ENCODE results near the gene STIP1. TPM values are rescaled to one million over a fixed set of nuclear protein-coding genes. Genes with fewer than 3 reads are reported as not detected.

STIP1 gene
- total and polyA plus RNA-seq, 2 experiments from 2014 or later = 231 to 240 TPM

DNA sequence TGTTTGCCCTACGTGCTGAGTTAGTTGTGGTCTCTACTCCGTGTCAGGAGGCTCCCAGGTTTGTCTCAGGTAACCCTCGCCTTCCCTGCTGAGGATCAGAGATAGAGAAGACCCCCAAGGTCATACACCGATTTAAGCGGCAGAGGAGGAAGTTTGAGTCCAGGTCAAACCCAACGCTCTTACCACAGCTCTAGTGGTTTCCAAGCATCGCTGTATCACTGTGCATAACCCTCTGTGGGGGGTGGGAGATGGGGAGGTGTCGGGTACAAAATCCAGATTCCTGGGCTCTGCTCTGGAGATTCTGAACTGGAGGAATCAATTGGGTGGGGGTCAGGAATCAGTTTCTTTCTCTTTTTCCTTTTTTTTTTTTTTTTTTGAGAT is 45.0 kb downstream of the STIP1 start:
- TF ChIP-seq, protein P1, sequence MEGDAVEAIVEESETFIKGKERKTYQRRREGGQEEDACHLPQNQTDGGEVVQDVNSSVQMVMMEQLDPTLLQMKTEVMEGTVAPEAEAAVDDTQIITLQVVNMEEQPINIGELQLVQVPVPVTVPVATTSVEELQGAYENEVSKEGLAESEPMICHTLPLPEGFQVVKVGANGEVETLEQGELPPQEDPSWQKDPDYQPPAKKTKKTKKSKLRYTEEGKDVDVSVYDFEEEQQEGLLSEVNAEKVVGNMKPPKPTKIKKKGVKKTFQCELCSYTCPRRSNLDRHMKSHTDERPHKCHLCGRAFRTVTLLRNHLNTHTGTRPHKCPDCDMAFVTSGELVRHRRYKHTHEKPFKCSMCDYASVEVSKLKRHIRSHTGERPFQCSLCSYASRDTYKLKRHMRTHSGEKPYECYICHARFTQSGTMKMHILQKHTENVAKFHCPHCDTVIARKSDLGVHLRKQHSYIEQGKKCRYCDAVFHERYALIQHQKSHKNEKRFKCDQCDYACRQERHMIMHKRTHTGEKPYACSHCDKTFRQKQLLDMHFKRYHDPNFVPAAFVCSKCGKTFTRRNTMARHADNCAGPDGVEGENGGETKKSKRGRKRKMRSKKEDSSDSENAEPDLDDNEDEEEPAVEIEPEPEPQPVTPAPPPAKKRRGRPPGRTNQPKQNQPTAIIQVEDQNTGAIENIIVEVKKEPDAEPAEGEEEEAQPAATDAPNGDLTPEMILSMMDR (IDR thresholded peaks at IDR 0.05; ENCODE audit: low read depth, low read length) = no peak

GRCh38 chr11:64231546-64231945 is 45.6 kb downstream of the STIP1 start:
- no peak for DNase-seq (ENCODE audit: low read depth in 1 of 2, low spot score in 1 of 2)
- Histone ChIP-seq H3K4me3 (peak overlapping the region; percentile 50), H3K27ac (no peak overlapping the region), H3K4me1 (ENCODE audit: low read depth) (peaks cover 17% of the 10 kb centered on the region), H3K27me3 (no peaks in the 10 kb centered on the region), H3K36me3 (no peaks in the 10 kb centered on the region), H3K9me3 (ENCODE audit: low read depth) (no peaks in the 10 kb centered on the region)
- TF ChIP-seq, protein P1 (IDR thresholded peaks at IDR 0.05; ENCODE audit: low read depth, low read length) = no peak

More for the DNA sequence above, 45.0 kb downstream of the STIP1 start:
- H3K4me3 ChIP-seq = peak overlapping the region; percentile 50
- H3K27me3 ChIP-seq = no peaks in the 10 kb centered on the region
- peak overlapping the region; percentile 61 for H3K27ac ChIP-seq
- no peaks in the 10 kb centered on the region for H3K9me3 ChIP-seq (ENCODE audit: low read depth)
- H3K4me1 ChIP-seq (ENCODE audit: low read depth) = peaks cover 17% of the 10 kb centered on the region
- H3K36me3 ChIP-seq = no peaks in the 10 kb centered on the region
- DNase-seq (ENCODE audit: low read depth in 1 of 2, low spot score in 1 of 2) = no peak

- Histone ChIP-seq H3K36me3 (no peaks in the 10 kb centered on the region), H3K4me3 (no peak overlapping the region), H3K27me3 (no peaks in the 10 kb centered on the region), H3K9me3 (ENCODE audit: low read depth) (no peaks in the 10 kb centered on the region), H3K4me1 (ENCODE audit: low read depth) (peaks cover 11% of the 10 kb centered on the region), H3K27ac (no peak overlapping the region)
- TF ChIP-seq, protein P1 (IDR thresholded peaks at IDR 0.05; ENCODE audit: low read depth, low read length) = no peak
- no peak for DNase-seq (ENCODE audit: low read depth in 1 of 2, low spot score in 1 of 2)
These were observed 46.4 kb downstream of the STIP1 start for GRCh38 chr11:64232182-64232966.

- peaks cover 11% of the 10 kb centered on the region for H3K4me1 ChIP-seq (ENCODE audit: low read depth)
- no peaks in the 10 kb centered on the region for H3K9me3 ChIP-seq (ENCODE audit: low read depth)
- DNase-seq (ENCODE audit: low read depth in 1 of 2, low spot score in 1 of 2) = no peak
- H3K27me3 ChIP-seq = no peaks in the 10 kb centered on the region
- H3K36me3 ChIP-seq = no peaks in the 10 kb centered on the region
- no peak overlapping the region for H3K4me3 ChIP-seq
- H3K27ac ChIP-seq = no peak overlapping the region
- TF ChIP-seq, protein P1 (IDR thresholded peaks at IDR 0.05; ENCODE audit: low read depth, low read length) = no peak
These were observed 47.0 kb downstream of the STIP1 start for GRCh38 chr11:64232967-64233315.

GRCh38 chr11:64233913-64234586 is 48.1 kb downstream of the STIP1 start, which contains the start of gene VEGFB:
TSS of gene VEGFB (plus strand) at chr11:64234584. CDS start at chr11:64234834, 250 bp downstream.
- H3K27ac ChIP-seq = peak within 1 kb of the TSS; percentile 25
- H3K36me3 ChIP-seq = peaks cover 3% of the 10 kb centered on the region
- TF ChIP-seq, protein P1 (IDR thresholded peaks at IDR 0.05; ENCODE audit: low read depth, low read length) = no peak
- no peaks in the 10 kb centered on the region for H3K27me3 ChIP-seq
- H3K4me3 ChIP-seq = peak within 1 kb of the TSS; percentile 62
- peak; percentile 64 to 81 for DNase-seq (ENCODE audit: low read depth in 1 of 2, low spot score in 1 of 2)
- peaks cover 11% of the 10 kb centered on the region for H3K4me1 ChIP-seq (ENCODE audit: low read depth)
- H3K9me3 ChIP-seq (ENCODE audit: low read depth) = no peaks in the 10 kb centered on the region
